SJCRH30 (cell line): ENCODE results near the gene TRAF3IP1. TPM values are rescaled to one million over a fixed set of nuclear protein-coding genes. Genes with fewer than 3 reads are reported as not detected.
"Not testable (repeated sequence)": the region's sequence is repeated elsewhere in the genome, so short reads cannot be mapped to it uniquely, and the experiment has no call there.

ENCODE experiments used
- DNase-seq, 2 experiments: peaks; one replicate each; pipeline ENCODE4 v3.0.0-alpha.2; 2015 to 2020
- H3K27ac ChIP-seq: fragments of 250-450 bp; sonication (Bioruptor Pico); 2 replicates; pipeline ENCODE4 v1.5.1; 2020; ENCODE audit warnings: mild to moderate bottlenecking, moderate library complexity
- H3K27me3 ChIP-seq: fragments of 250-450 bp; sonication (Bioruptor Pico); 2 replicates; pipeline ENCODE4 v1.5.1; 2020; ENCODE audit warnings: mild to moderate bottlenecking, moderate library complexity
- H3K36me3 ChIP-seq: fragments of 250-450 bp; sonication (Bioruptor Pico); 2 replicates; pipeline ENCODE4 v1.5.1; 2020; ENCODE audit warnings: mild to moderate bottlenecking, moderate library complexity
- H3K4me1 ChIP-seq: fragments of 250-450 bp; sonication (Bioruptor Pico); 2 replicates; pipeline ENCODE4 v1.5.1; 2020; ENCODE audit warnings: mild to moderate bottlenecking, moderate library complexity
- H3K4me3 ChIP-seq: fragments of 250-450 bp; sonication (Bioruptor Pico); 2 replicates; pipeline ENCODE4 v1.5.1; 2020; ENCODE audit warnings: mild to moderate bottlenecking, moderate library complexity
- H3K9me3 ChIP-seq: fragments of 250-450 bp; sonication (Bioruptor Pico); replicated peaks from 2 replicates; pipeline ENCODE4 v1.5.1; 2020; ENCODE audit warnings: mild to moderate bottlenecking, moderate library complexity
- total RNA-seq: library from RNA; depleted of rRNA; stranded (reverse); fragments of >200 nt; shearing (Covaris generic); gene quantifications from 2 replicates; pipeline ENCODE4 v1.2.3, GENCODE V29; 2014

The TRAF3IP1 gene
- total RNA-seq, 1 experiment from 2014 or later = 11.3 TPM

DNA sequence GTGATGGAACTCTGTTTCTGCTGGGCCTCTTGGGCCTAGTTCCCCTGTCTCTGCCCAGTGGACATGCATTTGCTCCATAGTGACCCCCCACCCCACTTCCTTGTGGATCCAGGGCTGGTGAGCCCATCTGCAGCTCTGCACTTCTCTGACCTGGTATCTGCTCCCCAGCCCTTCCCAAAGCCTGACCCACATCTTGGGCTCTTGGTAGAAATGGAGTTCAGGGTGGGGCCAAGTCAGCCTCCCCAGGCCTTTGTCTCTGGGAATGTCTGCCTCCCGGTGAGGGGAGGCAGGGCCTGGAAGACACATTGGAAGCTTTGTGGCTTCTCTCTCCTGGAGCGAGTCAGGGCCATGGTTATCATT is 6.3 kb upstream of the TRAF3IP1 start:
- Histone ChIP-seq H3K36me3 (no peaks in the 10 kb centered on the region), H3K4me3 (no peak overlapping the region), H3K27ac (no peak overlapping the region), H3K9me3 (no peaks in the 10 kb centered on the region), H3K4me1 (no peaks in the 10 kb centered on the region), H3K27me3 (peaks cover 3% of the 10 kb centered on the region; the same call in 1 of the 2 replicates)
- DNase-seq = no peak

DNA sequence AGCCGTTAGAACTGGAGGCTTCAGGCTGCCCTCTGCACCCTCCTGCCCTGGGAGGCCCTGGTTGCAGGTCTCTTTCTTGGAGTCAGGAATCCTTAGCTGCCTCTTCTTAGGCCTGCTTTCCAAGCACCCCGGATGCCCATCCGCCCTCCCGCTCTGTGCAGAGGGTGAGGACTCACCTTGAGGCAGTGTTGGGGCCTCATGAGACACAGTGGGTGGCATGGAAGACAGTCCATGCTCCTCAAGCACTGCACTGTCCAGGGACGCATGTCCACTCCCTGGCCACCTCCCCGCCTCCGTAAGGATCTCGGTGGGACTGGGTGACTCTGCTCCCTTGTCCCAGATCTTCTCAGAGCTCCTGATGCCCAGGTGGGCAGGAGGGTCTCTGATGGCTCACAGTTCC is 5.7 kb upstream of the TRAF3IP1 start:
- Histone ChIP-seq H3K4me1 (no peaks in the 10 kb centered on the region), H3K27ac (no peak overlapping the region)
- no peak for DNase-seq

DNA sequence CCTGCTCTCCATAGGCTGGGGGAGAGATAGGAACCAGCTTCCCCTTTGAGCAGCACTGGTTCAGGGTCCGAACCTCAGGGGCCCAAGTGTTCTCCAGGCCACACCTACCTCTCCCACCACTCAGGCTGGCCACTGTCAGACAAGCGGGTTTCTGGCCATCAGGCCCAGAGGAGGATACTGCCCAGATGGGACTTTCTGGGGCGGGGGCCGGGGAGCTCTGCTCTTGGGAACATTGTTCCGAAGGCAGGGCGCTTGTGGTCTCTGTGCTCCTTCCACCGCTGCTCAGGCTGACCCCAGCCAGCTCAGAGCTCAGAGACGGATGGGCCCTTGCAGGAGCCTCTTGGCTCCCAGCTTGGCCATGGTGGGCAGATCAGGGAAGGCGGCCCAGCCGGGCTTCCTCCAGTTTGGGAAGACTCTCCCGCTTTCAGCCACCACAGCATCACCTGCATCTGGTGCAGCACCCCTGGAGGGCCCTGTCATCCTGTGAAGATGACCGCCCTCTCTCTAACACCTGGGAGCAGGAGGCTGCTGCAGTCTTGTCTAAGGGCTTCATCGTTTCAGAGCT is 5.2 kb upstream of the TRAF3IP1 start:
- Histone ChIP-seq H3K4me1 (no peaks in the 10 kb centered on the region), H3K36me3 (no peaks in the 10 kb centered on the region), H3K4me3 (no peak overlapping the region), H3K9me3 (no peaks in the 10 kb centered on the region), H3K27ac (no peak overlapping the region), H3K27me3 (peaks cover 3% of the 10 kb centered on the region; the same call in 1 of the 2 replicates)
- DNase-seq = no peak

More for the DNA sequence above, 5.7 kb upstream of the TRAF3IP1 start:
- H3K4me3 ChIP-seq = no peak overlapping the region
- H3K9me3 ChIP-seq = no peaks in the 10 kb centered on the region
- no peaks in the 10 kb centered on the region for H3K36me3 ChIP-seq
- H3K27me3 ChIP-seq = peaks cover 3% of the 10 kb centered on the region; the same call in 1 of the 2 replicates

DNA sequence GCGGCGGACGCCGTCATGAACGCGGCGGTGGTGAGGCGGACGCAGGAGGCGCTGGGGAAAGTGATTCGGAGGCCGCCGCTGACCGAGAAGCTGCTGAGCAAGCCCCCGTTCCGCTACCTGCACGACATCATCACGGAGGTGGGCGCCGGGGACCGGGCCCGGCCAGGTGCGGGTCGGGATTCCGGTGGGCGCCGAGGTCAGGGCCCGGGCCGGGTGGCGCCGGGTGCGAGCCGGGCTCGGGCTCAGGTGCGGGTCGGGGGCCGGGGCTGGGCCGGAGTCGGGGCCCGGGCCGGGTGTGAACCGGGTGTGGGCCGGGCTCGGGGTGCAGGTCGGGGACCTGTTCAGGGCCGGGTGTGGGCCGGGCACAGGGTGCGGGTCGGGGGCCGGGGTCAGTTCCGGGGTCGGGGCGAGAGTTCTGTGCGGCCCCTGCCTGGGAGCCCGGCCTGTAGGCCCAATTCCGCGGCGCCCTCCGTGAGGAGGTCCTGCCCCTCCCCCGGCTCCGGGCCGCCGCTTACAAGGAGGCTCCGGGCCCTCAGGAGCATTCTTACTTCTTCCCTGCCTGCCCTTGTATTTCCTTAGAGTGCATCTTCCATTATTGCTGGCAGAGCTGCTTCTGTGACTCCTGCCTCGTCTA is 447 bp downstream of the TRAF3IP1 start:
- Histone ChIP-seq H3K9me3 (no peaks in the 10 kb centered on the region), H3K27ac (no peak overlapping the region)

DNA sequence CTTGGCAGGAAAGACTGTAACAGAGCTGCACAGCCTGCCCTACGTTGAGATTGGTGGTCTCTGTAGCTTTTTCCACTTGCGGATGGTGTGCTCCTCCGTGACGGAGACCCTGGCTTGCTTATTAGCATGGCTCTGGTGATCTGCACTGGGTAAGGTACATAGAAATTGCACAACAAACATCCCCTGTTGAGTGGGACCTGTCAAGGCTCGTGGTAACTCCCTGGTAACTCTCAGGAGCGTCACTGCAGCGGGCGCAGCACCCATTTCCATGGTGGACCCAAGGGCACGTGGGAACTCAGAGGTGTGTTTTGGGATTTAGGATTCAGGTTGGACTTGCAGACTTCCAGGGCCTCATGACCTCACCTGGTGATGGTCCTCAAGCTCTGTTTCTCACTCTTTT is 1.1 kb downstream of the TRAF3IP1 start:
- H3K27ac ChIP-seq = no peak overlapping the region
- no peaks in the 10 kb centered on the region; the same call in 1 of the 2 replicates for H3K36me3 ChIP-seq
- no peaks in the 10 kb centered on the region for H3K4me1 ChIP-seq
- no peaks in the 10 kb centered on the region for H3K27me3 ChIP-seq
- no peak overlapping the region for H3K4me3 ChIP-seq
- no peaks in the 10 kb centered on the region for H3K9me3 ChIP-seq
- DNase-seq = no peak

More for the DNA sequence above, 447 bp downstream of the TRAF3IP1 start:
- Histone ChIP-seq H3K4me1 (no peaks in the 10 kb centered on the region), H3K36me3 (no peaks in the 10 kb centered on the region), H3K4me3 (peak overlapping the region; percentile 61), H3K27me3 (no peaks in the 10 kb centered on the region)
- no peak for DNase-seq

DNA sequence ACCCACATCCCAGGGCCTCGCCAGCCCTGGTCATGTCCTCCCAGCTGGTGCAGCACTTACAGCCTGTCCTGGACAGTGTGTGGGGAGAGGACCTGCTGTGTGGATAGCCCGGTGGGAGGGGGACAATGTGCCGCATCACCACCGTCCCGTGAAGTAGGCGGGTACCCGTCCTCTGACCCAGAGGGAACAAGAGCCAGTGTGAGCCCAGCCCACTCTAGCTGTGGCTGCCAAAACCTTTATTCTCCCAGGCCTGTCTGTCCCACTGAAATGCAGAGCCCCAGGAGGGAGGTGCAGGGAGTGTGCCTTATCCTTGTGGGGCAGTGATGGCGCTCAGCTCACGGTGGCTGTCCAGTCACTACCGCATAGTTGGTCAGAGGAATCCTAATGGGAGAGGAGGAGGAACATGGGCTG is 1.7 kb downstream of the TRAF3IP1 start:
- Histone ChIP-seq H3K4me1 (no peaks in the 10 kb centered on the region), H3K27me3 (no peaks in the 10 kb centered on the region), H3K27ac (no peak overlapping the region), H3K4me3 (no peak overlapping the region), H3K36me3 (no peaks in the 10 kb centered on the region; the same call in 1 of the 2 replicates), H3K9me3 (no peaks in the 10 kb centered on the region)
- no peak for DNase-seq

DNA sequence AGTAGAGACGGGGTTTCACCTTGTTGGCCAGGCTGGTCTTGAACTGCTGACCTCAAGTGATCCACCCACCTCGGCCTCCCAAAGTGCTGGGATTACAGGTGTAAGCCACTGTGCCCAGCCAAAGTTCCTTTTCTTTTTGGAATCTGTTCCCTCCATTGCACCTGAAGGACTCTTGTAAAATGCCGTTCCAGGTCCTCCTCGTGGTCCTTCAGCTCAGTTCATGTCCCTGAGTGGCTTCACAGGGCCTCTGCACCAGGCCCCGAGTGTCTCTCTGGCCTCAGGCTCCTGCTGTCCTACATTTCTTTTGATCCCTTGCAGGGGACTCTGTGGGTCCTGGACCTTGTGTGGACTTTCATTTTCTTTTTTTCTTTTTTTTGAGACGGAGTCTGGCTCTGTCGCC is 3.9 kb downstream of the TRAF3IP1 start:
- not testable (repeated sequence) for H3K9me3 ChIP-seq, H3K27ac ChIP-seq, H3K36me3 ChIP-seq, H3K27me3 ChIP-seq, H3K4me1 ChIP-seq, H3K4me3 ChIP-seq, DNase-seq

DNA sequence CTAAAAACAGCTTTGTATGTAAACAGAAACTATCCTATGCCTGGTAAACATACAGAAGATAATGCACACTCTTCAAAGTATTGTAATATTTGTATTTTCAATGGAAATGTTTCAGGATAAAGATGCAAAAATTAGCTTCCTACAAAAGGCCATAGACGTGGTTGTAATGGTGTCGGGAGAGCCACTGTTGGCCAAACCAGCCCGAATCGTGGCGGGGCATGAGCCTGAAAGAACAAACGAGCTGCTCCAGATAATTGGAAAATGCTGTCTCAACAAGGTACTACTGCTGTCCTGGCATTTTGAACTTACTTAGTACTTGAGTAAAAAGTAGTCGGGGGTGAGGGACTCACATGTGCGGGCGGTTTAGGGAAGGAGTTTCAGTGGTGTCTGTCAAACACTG is 5.4 kb downstream of the TRAF3IP1 start:
- no peak overlapping the region for H3K4me3 ChIP-seq
- H3K4me1 ChIP-seq = no peaks in the 10 kb centered on the region
- no peak overlapping the region for H3K27ac ChIP-seq
- no peaks in the 10 kb centered on the region for H3K27me3 ChIP-seq
- no peaks in the 10 kb centered on the region for H3K9me3 ChIP-seq
- H3K36me3 ChIP-seq = peaks cover 11% of the 10 kb centered on the region
- DNase-seq = no peak

DNA sequence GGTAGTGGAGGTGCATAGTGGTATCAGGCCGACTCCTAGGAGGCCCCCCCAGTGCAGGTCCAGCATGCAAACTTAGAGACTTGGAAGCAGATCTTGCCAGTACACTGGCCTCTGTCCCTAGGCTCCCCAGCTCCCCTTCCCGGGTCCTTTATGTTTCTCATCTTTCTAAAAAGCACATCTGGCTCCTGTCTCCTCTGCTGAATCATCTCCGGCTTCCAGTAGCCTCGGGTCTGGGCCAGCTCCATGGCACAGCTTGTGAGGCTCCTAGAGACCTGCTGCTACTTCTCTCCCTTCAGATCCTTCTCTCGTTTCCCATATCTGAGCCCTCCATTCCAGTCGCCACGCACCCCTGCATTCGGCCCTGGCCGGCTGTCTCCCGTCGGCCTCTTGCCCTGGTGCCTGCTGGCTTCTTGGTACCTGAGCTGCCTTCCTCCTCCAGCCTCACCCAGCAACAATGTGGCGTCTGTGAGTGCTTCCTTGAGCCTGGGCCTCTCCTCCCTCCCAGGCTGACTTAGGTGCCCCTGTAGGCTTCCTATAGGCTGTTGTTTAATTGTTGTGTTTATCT is 6.6 kb downstream of the TRAF3IP1 start:
- Histone ChIP-seq H3K4me1 (no peaks in the 10 kb centered on the region), H3K27me3 (no peaks in the 10 kb centered on the region), H3K36me3 (peaks cover 11% of the 10 kb centered on the region), H3K4me3 (no peak overlapping the region), H3K27ac (no peak overlapping the region), H3K9me3 (no peaks in the 10 kb centered on the region)
- no peak for DNase-seq

DNA sequence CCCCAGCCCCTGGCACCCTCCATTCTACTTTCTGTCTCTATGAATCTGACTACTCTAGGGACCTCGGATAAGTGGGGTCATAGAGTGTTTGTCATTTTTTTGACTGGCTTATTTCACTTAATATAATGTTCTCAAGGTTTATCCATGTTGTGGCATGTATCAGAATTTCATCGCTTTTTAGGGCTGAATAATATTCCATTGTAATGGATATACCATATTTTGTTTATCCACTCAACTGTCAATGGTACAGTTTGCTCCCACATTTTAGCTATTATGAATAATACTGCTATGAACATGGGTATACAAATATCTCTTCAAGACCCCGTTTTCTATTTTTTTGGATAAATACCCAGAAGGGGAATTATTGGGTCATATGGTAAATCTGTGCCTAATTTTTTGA is 7.4 kb downstream of the TRAF3IP1 start:
- no peaks in the 10 kb centered on the region for H3K4me1 ChIP-seq
- no peaks in the 10 kb centered on the region for H3K9me3 ChIP-seq
- H3K27me3 ChIP-seq = no peaks in the 10 kb centered on the region
- no peak overlapping the region for H3K27ac ChIP-seq
- peaks cover 11% of the 10 kb centered on the region for H3K36me3 ChIP-seq
- no peak overlapping the region for H3K4me3 ChIP-seq
- DNase-seq = no peak

DNA sequence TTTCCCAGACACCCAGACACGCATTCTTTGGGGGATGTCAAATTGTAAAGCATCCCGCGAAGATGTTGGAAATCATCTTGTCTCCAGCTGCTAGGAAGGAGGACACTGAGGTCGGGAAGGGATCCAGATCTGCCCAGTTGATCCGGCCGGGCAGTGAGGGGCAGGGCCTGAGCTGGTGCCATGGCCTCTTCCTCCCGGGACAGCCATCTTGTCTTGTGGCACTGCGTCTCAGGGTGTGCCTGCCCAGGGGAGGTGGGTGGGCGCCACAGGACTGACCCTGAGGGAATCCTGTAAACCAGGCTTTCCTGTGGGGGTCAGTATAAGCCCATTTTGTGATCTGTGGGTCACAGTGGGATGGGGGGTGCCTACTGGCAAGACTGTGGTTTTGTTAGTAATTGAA is 10.1 kb downstream of the TRAF3IP1 start:
- Histone ChIP-seq H3K4me1 (no peaks in the 10 kb centered on the region), H3K36me3 (peaks cover 11% of the 10 kb centered on the region), H3K4me3 (no peak overlapping the region), H3K27me3 (no peaks in the 10 kb centered on the region), H3K9me3 (no peaks in the 10 kb centered on the region), H3K27ac (no peak overlapping the region)
- DNase-seq = no peak

DNA sequence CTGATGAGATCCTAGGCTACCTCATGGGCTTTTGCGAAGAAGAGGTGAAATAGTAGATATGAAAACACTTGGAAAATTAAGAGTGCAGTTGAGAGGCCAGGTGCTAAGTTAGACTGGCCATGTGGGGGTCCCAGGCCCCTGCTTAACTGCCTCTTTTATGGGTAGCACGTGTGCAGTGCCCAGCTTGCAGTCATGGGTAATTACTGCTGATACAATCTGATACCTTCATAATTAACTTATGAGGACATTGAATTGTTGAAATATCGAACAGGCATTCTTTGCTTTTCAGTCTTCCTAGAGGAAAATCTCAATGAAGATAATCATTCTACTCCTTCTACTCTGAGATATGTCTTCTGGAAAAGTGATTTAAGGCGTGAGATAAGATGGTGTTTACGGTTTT is 11.6 kb downstream of the TRAF3IP1 start:
- no peak for DNase-seq
- H3K4me3 ChIP-seq = no peak overlapping the region
- H3K27ac ChIP-seq = no peak overlapping the region
- no peaks in the 10 kb centered on the region for H3K4me1 ChIP-seq
- H3K9me3 ChIP-seq = no peaks in the 10 kb centered on the region
- peaks cover 14% of the 10 kb centered on the region for H3K36me3 ChIP-seq
- H3K27me3 ChIP-seq = no peaks in the 10 kb centered on the region

DNA sequence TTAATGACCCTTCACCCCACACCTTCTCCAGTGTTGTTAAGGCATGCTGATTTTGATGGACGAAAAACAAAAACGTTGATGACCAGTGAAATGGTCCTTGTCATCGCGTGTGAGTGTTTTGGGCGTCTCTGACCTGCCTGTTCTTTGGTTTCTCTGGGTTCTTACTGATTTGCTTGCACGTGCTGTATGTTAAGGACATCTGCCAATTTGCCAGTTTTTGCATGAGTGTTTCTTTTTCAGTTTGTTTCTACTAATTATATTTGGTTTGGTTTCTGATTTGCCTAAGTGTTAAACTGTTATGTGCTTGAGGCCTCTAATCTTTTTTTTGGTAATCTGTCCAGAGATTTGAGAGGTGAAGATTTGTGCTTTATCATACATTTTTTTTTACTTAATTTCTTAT is 14.6 kb downstream of the TRAF3IP1 start:
- Histone ChIP-seq H3K36me3 (peaks cover 6% of the 10 kb centered on the region), H3K9me3 (no peaks in the 10 kb centered on the region), H3K27ac (no peak overlapping the region)

DNA sequence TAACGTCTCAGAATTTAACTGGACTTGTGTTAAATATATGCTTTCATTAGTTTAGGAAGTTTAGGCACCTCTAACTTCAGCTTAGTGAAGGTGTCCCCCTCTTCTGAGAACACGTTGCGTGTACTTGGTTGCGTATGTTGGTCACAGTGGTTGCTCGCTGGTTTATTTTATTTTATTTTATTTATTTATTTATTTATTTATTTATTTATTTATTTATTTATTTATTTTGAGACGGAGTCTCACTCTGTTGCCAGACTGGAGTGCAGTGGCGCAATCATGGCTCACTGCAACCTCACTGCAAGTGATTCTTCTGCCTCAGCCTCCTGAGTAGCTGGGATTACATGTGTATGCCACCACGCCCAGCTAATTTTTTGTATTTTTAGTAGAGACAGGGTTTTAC is 15.3 kb downstream of the TRAF3IP1 start:
- not testable (repeated sequence) for H3K4me1 ChIP-seq, DNase-seq, H3K9me3 ChIP-seq, H3K36me3 ChIP-seq, H3K27ac ChIP-seq, H3K27me3 ChIP-seq, H3K4me3 ChIP-seq

More for the DNA sequence above, 14.6 kb downstream of the TRAF3IP1 start:
- H3K4me1 ChIP-seq = no peaks in the 10 kb centered on the region
- no peak overlapping the region for H3K4me3 ChIP-seq
- DNase-seq = no peak
- no peaks in the 10 kb centered on the region for H3K27me3 ChIP-seq

DNA sequence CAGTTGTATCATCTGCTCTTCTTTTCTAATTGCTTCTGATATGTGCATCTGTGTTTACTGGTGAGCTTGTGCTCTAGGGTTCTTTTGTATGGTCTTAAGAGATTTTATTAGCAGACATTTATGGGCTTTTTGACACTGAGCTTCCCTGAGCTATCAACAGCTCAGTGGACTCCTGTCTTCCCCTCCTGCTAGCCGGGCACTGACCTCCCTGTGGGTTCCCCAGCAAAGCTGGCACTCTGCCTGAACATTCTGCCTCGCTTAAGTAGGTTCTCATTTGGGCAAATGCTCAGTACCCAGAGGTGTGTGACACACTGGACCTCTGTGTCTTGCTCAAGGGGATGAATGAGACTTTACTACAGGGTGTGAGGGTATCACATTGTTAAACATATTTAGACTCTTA is 15.8 kb downstream of the TRAF3IP1 start:
- no peak for DNase-seq
- no peak overlapping the region for H3K4me3 ChIP-seq
- H3K36me3 ChIP-seq = peaks cover 2% of the 10 kb centered on the region
- no peaks in the 10 kb centered on the region for H3K27me3 ChIP-seq
- no peaks in the 10 kb centered on the region for H3K9me3 ChIP-seq
- no peaks in the 10 kb centered on the region for H3K4me1 ChIP-seq
- no peak overlapping the region for H3K27ac ChIP-seq
